ENCODE results near the gene CNKSR2.

The CNKSR2 gene

DNA sequence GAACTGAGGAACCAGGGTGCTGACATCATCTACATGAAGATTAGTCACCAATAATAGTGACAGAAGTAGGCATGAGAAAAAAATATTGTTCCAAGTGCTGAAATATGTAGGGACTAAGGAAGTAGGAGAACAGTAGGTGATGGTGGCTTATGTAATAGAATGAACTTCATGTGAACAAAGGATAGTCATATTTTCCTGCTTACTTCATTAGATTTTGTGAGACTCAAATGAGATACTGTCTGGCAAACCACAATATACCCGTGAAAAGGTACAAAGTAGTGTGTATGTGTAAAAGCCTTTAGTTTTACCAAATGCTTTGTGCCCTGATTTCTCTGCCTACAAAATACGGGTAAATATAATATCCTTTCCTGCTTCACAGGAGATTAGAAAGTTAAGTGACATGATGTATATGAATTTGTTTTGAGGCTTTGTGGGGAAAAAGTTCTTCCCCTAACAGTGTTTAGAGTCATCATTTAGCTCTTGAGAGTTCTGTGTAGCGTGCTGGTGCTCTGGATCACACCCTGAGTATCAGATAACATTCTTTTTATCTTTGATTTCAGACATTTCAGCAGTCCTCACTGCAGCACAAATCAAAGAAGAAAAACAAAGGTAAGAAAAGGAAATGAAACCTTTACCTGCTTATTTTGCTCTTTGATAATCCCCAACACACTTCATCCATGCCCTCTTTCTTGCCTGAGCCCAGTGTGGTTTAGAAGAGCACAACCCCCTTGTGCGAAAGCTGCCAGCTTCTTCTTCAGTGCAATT lies 216.0 kb downstream of the CNKSR2 start:
- no peak for DNase-seq (ENCODE audit: low read depth in 2 of 2, low spot score in 1 of 2)

DNA sequence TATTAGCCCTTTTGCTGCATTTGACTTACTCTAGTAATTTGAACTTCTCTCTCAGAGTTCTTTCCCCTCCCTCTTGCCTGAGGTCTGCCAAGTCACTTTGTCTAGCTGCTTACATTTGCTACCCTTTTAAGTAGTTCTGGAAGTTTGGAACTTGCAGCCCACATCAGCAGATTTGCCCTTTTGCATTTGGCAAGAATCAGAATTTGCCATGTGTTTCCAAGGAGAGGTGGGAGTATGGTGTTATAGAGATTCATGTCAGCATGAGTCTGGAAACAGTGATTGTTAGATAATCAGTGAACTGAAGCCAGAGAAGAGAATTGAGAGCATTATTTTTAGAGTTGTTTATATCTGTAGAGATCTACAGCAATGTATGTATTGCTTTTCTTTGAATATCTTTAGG lies 231.8 kb downstream of the CNKSR2 start:
- no peak for DNase-seq (ENCODE audit: low read depth in 2 of 2, low spot score in 1 of 2)

DNA sequence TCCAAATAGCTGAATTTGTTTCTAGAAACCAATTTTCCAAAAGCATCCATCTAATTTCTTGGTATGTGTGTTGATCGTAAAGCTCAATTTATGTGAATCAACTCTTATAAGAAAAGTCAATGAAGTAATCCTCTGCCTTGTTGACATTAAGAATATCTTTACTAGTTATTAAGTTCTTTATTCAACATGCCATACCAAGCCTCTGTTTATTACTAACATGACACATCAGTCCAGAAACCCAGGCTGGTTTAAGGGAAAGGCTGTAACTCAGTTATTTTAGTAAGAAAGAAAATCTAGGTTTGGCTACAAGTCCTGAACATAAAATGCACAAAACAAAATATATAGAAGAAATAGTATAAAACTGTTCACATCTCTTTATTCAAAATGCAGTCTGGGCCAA lies 235.9 kb downstream of the CNKSR2 start:
- no peak for DNase-seq (ENCODE audit: low read depth in 2 of 2, low spot score in 1 of 2)

DNA sequence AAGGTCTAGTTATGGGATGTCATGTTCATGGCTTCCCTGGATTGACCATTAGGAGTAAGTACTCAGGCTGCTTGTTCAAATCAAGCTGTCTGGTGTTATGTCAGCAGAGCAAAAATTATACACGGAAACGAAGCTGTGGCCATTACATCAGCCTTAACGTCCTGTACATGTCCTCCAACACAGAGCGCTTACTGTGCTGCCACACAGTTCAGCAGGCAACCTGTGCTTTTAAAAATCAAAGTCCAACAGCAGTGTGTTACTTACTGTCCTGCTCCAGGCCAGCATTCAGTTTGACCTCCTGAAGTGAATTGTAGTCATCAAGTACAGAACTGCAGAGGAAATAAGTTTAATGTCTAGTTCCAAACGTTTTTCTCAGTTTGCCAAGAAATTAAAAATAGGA lies 237.9 kb downstream of the CNKSR2 start:
- no peak for DNase-seq (ENCODE audit: low read depth in 2 of 2, low spot score in 1 of 2)

DNA sequence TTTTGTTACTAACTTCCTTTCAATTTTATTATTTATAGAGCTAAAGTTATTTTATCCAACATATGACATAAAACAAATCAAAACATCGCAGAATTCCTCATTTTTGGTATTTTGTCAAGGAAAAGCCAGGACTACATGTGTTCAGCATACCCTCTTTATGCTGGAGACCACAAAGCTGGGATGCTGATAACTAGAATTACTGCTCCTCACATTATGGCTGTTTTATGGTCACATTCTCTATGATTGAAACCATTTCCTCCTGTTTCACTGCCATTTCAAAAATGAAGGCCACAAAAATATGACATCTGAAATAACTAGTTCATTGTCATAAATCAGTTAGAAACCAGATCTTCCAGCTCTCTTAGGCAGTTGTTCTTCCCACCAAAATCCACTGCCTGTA lies 242.2 kb downstream of the CNKSR2 start:
- no peak for DNase-seq (ENCODE audit: low read depth in 2 of 2, low spot score in 1 of 2)

DNA sequence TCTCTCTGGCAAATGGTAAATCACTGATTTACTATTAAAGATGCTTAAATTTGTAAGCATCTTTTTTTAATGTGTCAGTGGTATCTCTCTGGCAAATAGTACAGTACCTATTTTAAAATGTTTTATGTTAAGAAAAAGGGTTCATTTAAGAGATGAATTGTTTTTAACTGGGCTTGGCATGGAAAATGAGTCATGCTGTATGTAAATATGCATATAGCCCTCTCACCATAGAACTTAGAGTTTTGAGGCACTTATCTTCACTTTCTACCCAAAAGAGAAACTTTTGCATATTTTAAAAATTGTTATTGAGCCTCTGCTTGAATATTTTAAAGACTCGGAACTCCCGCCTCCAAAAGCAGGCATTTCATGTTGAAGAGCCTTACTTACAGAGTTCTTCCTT lies 246.0 kb downstream of the CNKSR2 start:
- no peak for DNase-seq (ENCODE audit: low read depth in 2 of 2, low spot score in 1 of 2)

DNA sequence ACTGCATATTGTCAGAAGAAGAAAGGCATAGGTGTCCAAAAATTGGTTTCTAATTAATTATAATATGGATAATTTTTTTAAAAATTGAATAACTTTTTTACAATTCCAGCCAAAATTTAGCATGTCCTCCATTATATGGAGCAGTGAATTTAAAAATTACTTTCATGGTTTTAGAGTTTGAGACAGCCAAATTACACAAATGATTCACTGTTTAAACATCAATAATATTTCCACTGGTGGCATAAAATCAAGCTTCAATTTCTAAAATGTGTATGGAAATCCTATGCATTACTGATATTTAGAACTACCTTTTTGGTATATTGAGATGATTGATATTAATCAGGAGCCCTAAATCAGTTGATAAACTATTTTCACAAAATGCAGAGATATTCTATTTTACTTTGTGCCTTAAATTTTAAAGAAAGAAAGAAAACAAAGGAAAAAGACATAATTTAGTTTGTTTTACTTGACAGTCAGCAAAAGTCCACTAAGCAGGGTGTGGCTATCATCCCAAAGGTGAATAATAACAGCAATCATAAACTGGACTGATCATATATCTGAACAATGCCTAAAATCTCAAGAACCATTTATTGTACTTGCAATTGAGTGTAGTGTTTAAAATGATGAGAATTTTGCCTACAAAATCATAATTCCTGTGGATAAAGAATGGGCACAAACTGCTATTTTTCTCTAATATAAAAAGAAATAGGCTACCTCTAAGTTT lies 249.7 kb downstream of the CNKSR2 start:
- no peak for DNase-seq (ENCODE audit: low read depth in 2 of 2, low spot score in 1 of 2)

DNA sequence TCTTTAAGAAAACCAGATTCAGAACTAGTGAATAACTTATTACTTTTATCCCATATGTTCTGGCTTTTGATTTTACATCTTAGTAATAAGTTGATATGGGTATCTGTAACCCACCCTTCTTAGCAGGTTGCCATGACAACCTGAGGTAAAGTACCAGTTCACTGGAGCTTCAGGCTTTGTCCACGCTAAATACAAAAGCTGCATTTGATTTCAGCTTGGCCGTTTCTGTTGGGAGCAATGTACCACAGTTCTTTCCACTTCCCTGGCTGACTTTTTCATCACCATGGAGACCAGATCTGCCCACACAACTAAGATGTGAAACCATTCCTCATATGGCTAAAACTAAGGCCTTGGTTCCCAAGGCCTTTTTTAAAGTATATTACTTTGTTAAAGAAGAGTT lies 257.8 kb downstream of the CNKSR2 start:
- DNase-seq (ENCODE audit: low read depth in 2 of 2, low spot score in 1 of 2), result no peak

DNA sequence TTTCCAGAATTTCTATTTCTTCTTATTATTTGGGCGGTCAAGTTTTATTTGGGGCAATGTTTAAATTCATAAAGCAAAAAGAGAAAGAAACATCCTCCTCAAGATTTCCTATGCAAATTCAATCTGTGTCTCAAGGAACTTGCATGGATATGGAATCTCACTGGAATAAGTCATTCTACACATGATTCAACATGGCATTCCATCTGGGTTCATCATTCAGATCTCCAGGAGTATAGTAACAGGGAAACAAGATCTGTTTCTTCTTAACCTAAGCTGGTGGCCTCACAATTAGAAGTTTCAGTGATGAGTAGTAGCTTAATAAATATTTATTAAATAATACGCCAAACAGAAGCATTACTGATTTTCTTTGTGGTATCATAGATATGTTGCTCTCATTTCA lies 264.1 kb downstream of the CNKSR2 start:
- no peak for DNase-seq (ENCODE audit: low read depth in 2 of 2, low spot score in 1 of 2)

DNA sequence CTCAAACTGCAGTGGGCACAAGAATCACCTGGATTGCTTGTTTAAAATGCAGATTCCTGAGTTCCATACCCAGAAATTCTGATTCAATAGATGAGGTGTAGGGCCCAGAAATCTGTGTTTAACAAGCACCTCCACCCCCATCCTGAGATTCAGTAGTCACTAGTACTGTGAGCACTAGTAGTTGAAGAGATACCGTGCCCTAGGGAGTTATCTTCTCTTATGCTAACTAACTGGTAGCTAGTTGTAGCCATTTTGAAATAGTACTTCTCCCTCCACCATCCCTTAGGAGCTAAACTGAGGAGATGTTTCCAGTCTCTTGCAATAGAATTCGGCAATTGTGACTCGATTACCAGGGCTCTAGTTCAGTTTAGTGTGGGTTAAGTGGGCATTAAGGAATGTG lies 265.6 kb downstream of the CNKSR2 start:
- no peak for DNase-seq (ENCODE audit: low read depth in 2 of 2, low spot score in 1 of 2)

DNA sequence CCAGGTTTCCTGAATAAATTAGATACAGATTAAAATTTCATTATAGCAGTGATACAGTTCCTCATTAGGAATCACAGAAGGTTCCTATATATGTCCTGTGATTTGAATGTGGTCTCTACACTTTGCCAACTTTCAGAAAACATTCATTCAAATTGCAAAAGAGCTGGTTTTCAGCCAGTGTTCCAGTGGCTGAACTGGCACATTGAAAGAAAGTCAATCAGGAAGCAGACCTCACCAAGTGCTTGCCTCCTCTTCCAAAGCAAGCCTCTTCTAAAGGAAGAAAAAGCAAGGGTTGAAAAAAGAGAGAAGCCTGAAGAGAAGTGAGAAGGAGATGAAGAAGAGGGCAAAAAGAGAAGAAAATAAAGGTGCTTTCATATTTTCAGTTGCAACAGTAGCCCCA lies 271.2 kb downstream of the CNKSR2 start:
- DNase-seq (ENCODE audit: low read depth in 2 of 2, low spot score in 1 of 2), result no peak

DNA sequence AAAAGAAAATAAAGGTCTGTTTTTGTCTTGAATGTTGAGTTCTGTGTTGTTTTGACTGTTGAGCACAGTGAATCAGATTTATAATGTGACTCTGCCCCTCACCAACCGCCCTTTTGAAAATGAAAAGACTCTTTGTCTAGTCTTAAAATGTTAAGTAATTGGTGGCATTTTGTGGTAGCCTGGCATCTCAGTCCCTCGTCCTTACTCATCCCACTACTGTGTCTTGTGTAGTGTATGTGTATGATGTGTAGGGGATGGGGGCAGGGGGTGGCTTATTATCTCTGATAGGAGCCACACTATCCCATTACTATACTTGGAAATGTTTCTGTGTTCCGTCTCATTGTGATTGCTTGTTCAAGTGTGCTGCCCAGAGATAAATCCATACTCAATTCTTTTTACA lies 271.7 kb downstream of the CNKSR2 start:
- DNase-seq (ENCODE audit: low read depth in 2 of 2, low spot score in 1 of 2), result no peak

DNA sequence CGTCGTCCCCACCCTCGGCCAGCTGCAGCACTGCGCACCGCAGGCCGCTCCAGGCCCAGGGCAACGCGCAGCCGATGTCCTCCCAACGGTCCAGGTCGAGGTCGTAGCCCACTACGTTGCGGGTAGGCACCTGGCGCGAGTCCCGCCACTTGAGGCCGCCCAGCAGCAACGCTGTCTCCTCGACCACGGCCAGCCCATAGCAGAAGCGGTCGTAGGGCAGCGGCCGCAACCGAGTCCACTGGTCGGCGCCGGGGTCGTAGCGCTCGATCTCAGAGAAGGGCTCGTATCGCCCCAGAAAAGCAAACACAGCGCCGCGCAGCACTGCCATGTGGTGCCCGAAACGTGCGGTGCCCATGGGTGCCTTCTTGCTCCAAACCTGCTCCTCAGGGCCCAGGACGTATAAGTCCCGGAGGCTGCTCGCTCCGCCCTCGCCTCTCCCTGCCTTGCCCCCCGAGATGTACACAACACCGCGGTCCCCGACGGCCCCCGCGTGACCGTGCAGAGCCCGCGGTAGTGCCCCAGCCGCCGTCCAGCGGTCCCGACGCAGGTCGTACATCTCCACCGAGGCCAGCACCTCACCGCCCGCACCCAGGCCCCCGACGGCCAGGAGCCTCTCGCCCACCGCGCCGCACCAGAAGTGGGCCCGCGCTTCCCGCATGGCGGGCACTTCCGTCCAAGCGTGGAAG lies 281.8 kb downstream of the CNKSR2 start:
- no peak for DNase-seq (ENCODE audit: low read depth in 2 of 2, low spot score in 1 of 2)

DNA sequence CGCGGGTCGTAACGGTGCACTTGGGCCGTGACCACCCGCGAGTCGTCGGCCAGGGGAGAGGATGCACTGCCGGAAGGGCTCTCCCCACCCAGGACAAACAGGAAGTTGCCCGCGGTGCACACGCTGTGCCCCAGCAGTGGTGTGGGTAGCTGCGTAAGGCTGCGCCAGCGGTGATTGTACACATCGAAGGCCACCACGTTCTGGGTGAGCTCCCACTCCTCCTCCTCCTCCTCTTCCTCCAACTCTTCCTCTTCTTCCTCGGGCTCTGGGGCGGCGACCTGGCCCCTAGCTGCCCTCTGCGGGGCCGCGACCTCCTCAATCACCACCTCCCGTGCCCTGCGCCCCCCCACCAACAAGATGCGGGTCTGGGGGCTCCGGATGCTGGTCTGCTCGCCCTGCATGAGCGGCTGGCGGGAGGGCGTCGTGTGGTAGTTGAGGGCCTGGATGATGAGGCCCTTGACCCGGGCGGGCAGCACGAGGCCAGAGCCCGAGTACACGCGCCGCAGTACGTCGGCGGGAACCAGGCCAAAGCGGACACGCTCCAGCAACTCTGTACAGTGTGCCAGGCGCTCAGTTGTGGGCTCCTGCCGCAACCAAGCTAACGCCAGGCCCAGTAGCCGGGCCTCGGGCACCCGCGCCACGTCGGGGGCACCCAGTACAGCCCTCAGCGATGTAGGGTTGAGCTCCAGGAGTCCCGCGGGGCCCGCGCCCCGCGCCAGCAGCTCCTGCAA lies 282.5 kb downstream of the CNKSR2 start:
- no peak for DNase-seq (ENCODE audit: low read depth in 2 of 2, low spot score in 1 of 2)

DNA sequence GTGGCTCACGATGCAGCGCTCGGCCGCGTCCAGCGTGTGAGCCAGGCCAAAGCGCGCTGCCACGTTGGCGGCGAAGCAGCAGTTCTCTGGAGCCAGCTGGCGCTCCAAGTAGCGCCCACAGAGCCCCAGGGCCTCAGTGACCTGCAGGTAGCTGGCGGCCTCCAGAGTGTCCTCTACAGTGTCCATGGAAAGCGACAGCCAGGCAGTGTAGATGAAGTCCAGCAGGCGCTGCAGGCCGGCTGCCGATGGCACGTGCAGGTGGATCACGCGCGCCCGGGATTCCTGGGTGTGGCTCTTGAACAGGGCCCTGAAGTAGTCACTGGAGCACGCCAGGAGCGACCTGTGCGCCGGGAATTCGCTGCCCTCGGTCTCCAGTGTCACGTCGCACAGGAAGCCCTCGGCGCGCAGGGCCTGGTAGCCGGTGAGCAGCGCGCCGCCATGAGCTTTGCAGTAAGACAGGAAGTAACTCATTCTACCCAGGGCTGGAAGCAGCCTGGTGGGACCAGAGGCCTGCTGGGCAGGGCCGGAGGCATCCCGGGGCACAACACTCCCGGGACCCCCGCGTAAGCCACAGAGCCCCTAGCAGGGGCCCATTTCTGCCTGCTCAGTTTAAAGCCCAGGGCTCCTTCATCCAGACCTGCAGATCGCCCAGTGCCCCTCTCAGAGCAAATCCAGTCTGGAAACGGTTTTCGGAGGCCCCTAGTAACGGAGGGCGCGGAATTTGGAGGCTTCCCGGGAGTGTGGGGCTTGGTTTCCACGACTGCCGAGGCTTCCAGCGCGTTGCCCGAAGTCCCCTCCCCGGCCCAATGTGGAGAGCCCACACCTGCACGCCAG lies 283.3 kb downstream of the CNKSR2 start:
- no peak for DNase-seq (ENCODE audit: low read depth in 2 of 2, low spot score in 1 of 2)

DNA sequence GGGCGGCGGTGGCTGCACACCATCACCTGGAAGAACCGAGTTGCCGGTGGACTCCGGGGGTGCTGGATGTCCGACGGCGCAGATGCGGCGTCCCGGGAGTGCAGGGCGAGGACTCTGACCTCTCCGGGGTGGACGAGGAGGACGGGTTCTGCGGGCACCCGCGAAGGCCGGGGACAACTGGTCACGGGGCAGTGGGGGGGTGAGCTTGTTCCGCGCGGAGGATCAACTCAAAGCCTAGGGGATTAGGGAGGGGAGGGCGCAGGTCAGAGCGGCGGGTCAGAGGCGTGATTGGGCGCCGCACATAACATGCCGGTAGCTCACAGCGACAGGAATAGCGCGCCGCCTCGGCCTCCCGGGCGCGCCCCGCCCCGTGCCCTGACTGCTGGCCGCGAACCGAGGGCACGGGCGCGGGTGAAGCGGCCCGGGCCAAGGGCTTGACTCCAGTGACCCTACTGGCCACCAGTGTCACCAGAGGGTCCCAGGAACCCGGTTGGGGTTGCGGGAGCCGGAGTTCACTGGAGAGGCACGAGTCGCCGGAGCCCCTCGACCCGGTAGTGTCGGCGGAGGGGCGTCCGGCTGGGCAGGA lies 284.0 kb downstream of the CNKSR2 start, which contains the start of gene KLHL34:
Gene KLHL34, minus strand, starts transcription at position 179 of the 586 bp plus-strand sequence. CDS start 542 bp downstream, outside the sequence.
- no peak for DNase-seq (ENCODE audit: low read depth in 2 of 2, low spot score in 1 of 2)

DNA sequence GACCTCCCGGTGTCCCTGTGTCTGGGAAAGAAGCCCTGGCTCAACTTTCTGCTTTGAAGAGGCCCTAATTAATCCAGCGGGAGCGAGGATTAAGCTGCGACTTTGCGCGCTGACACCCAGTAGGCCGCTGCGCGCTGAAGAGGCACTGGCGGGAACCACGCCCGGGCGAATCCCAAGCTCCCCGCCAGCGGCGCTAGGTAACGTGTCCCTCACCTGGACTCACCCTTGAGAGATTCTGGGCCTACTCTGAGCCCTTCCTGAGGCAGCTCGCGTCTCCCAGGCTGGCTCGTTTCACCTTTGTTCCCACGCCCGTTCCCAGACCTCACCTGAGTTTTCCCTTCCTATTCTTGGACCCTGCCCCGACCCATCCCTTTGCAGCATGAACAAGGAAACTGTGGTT lies 284.5 kb downstream of the CNKSR2 start:
- DNase-seq (ENCODE audit: low read depth in 2 of 2, low spot score in 1 of 2), result no peak

DNA sequence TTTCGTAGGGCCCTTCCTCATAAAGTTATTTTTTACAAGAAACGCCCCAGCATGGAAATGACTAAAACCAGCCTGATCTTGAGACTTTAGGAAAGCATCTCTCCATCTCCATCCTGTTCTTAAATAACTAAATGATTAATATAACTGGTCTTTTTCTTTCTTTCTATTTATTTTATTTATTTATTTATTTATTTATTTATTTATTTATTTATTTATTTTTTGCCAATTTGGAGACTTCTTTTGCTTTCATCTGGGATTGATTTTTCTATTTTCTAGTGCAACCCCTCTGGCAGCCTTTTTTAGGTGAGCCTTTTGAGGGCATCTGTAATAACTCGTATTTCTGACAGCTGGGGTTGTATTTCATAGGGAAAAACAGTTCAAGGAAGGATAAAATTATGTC lies 285.1 kb downstream of the CNKSR2 start:
- no peak for DNase-seq (ENCODE audit: low read depth in 2 of 2, low spot score in 1 of 2)

DNA sequence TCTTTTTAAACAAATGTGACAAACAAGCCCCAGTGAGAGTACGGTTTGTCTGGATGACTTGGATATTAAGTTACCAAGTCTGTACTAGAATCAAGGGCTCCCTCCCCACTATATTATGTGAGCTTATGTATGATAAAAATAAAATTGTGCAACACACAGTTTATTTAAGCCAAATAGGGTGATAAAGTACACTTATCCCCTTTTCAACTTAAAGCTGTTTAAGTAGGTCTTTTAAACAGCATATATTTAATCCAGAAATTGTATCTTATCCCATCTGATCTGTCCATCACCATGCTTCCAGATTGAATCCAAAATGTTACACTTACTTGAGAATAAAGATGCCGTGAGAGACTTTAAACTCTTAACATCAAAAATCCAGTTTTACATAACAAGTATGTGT lies 285.9 kb downstream of the CNKSR2 start:
- DNase-seq (ENCODE audit: low read depth in 2 of 2, low spot score in 1 of 2), result no peak

DNA sequence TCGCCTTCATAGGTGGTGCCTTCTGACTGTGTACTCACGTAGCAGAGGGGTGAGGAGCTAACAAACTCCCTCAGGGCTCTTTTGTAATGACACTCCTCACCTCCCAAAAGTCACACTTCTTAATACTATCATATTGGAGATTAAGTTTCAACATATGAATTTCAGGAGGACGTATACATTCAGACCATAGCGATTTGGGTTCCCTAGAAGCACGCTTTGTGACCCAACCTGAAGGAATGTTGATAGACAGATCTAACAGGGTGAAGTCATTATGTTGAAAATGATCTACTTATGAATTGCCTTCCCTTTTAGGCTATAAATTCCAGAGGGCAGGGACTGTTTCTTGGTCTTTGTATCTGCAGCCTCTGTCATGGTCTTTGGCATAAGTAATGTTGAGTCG lies 287.1 kb downstream of the CNKSR2 start:
- DNase-seq (ENCODE audit: low read depth in 2 of 2, low spot score in 1 of 2), result no peak
